Glomerular visceral epithelial cell (primary cell): Measurements from ENCODE around the gene PTPRM.

ENCODE experiments used
- DNase-seq: peaks from one replicate; pipeline ENCODE4 v3.0.0-alpha.2; 2016; ENCODE audit errors: extremely low spot score

Gene PTPRM

DNA sequence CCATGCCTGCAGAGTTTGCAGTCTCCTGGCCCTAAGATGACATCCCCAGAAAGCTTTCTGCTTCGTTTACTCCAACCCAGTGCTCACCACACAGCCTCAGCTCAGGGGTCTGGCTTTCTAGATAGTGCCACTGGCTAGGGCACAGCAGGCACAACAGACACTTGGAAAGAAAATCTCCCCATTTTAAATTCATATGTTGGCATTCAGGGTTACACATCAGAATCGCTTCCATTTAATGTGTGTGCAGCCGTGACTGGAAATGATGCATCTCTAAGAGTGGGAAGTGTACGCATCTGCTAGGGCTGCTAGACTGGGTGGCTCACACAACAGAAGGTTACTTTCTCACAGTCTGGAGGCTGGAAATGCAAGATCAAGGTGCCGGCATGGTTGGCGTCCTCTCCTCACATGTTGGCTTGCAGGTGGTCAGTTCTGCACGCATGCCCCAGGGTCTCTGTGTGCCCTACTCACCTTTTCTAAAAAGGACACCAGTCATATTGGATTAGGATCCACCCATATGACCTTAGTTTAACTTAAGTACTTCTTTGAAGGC, 712.7 kb downstream of the PTPRM start:
- no peak for DNase-seq

- no peak for DNase-seq
These were observed 716.9 kb downstream of the PTPRM start for GRCh38 chr18:8283891-8284585.

DNA sequence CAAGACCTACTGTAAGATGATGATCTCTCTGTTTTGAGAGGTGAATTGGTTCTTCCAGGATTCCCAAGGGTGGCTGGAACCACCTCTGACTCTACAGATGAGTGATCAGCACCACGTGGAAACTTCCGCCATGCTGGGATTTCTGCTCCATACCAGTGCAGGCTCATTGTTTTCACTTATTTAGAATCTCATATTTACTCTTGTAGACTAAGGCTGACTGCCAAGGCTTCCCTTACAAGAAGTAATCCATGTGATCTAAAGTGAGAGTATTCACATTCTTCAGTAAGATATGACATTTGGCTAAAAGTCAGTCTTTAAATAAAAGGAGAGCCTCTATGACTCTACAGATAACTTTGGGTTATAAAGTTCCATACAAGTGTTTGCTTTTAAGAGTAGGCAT, 719.2 kb downstream of the PTPRM start:
- DNase-seq, result no peak

DNA sequence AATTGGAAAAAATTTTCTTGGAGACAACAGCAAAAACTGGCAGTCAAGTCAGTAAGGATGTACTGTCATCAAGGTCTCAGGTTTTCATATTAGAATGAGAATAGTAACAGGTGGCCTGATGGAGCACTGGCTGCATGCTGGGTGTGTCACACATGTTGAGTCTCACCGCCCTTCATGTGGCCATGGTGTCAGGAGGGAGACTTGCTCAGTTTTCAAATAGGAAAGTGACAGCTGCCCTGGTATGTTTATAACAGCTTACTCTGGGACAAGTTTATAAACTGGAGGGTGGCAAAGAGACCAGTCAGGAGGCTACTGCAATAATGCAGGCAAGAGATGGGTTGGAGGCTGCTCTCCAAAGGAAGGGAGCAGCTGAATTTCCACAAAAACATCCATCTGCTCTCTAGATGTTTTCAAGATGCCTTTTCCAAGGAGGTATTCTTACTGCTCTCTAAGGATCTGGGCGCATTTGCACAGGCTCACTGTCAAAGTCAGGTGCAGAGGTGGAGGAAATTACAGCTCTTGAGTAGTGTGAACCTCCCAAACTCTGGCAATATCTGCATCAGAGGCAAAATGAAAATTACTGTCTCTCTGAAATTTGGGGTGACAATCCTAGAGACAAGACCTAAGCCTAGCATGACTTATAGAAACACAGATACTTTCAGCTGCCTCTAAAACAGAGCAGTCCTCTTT, 720.2 kb downstream of the PTPRM start:
- DNase-seq, result no peak

- DNase-seq, result no peak
These were observed 721.5 kb downstream of the PTPRM start for GRCh38 chr18:8288472-8289195.

- DNase-seq, result no peak
These were observed 723.3 kb downstream of the PTPRM start for GRCh38 chr18:8290435-8290834.

DNA sequence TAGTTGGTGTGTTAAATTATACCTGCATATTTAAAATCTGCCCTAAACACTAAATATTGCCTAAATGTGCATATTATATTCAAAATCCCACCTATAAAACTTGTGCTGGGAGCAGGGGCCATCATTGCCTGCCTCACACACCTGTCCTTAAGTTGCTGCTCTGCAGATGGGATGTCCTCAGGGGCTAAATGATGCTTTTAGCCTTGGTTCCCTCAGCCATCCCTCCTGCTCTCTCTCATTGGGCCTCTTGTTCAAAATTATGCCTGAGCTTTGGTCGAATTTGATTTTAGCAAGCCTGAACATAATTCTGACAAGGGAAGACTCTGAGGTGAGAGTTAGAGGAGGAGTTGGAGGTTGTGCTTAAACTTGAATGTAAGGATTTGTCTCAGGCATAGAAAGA, 723.8 kb downstream of the PTPRM start:
- no peak for DNase-seq

DNA sequence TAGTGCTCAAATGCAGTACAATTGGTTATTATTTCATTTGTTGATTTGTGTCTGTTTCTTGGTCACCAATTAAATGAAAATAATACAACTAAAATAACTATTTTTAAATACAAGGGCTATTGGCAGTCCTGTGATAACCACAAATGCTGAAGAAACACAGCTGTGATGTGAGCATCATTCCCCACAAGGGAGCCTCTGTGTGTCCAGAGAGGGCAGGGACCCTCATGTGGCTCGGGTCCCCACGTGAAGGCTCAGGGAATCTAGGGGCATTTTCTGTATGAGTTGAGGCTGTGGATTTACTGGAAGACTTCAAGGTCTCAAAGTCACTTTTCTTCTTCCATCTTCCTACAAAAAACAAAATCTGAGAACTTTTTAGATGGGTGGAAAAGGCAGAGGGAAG, 726.1 kb downstream of the PTPRM start:
- no peak for DNase-seq

GRCh38 chr18:8296886-8297616, 729.9 kb downstream of the PTPRM start:
- DNase-seq, result no peak

DNA sequence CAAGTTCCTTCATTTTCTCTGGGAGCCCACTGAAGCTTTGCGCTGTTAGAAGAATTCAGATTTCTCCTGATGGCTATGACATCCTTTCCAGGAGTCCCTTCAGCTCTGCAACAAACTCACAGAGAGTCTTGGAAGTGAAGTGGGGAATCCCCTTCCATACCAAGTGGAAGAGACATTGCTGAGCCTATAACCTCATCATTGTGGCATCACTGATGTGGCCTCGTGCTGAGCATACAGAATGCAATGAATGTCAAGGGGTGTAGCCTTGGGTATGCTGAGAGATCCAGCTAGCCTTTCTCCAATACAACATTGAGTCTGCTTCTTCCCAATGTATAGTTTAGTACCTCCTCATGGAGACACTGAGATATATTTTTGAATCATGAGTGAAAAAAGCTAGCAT, 731.1 kb downstream of the PTPRM start:
- peak; percentile 53 for DNase-seq

DNA sequence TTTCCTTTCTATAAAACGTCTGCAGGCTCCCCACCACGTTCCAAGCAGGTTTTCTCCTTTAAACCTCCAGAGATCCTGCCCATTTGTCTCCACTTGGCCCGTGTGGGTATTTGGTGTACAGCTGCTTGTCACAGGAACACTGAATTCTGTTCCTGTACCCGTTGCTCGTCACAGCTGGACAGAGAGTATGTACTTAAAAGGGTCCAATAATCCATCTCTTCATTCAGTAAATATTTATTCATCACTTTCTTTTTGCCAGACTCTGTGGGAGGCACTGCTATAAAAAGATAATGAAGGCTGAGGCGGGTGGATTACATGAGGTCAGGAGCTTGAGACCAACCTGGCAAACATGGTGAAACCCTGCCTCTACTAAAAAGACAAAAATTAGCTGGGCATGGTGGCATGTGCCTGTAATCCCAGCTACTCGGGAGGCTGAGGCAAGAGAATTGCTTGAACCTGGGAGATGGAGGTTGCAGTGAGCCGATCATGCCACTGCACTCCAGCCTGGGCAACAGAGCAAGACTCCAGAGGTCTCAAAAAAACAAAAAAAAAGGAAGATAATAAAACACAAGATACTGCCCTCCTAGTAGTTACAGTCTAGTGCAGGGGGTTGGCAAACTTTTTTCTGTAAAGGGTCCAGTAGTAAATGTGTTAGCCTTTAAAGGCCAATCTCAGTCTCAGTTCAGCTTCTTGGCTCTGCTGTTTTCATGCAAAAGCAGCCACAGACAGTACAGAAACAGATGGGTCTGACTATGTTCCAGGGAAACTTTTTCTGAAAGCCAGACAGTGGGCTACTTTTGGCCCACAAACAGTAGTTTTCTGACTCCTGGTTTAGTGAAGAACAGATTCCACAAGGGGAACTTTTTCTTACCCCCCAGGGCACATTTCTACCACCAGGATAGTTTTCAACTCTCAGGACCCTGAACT, 732.2 kb downstream of the PTPRM start:
- DNase-seq, result no peak

GRCh38 chr18:8300751-8301410, 733.8 kb downstream of the PTPRM start:
- DNase-seq, result no peak

- no peak for DNase-seq
These were observed 734.5 kb downstream of the PTPRM start for GRCh38 chr18:8301427-8302172.

DNA sequence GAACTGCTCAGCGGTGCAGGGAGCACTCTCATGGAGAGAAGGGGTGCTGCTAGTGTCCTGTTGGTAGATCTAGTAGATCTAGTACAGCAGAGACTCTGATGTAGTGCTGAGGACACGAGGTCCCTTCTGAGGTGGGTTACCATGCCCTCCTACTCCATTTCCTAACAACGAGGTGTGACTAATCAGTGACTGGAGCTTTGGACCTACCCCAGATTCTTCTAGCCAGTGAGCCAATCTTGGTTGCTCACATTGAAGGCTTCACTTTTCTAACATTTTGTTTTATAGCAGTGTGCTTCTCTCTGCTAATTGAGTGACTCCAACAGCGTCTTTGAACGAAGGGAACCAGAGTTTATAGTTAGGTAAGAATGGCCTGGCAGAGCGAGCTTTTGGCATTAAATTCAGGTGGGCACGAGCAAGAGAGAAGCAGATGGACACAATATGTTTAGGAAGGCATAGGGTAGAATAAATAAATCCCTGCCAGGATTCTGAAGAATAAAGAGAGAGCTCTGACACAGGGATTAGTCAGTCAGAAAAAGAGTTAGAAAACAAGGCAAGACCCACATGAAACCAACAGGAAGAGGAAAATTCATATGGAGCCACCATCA, 736.1 kb downstream of the PTPRM start:
- no peak for DNase-seq

- no peak for DNase-seq
These were observed 740.8 kb downstream of the PTPRM start for GRCh38 chr18:8307960-8308359.

- DNase-seq, result no peak
These were observed 745.9 kb downstream of the PTPRM start for GRCh38 chr18:8313043-8313442.

- no peak for DNase-seq
These were observed 747.0 kb downstream of the PTPRM start for GRCh38 chr18:8314124-8314523.

GRCh38 chr18:8319798-8320489, 752.8 kb downstream of the PTPRM start:
- DNase-seq, result peak; percentile 67

GRCh38 chr18:8322486-8322885, 755.4 kb downstream of the PTPRM start:
- no peak for DNase-seq
